LNCaP clone FGC (cell line): Measurements from ENCODE around the gene WDR37.

Source experiments
- DNase-seq: peaks from one replicate; pipeline ENCODE4 v3.0.0-alpha.2; 2011; ENCODE audit warnings: low read depth
- H3K4me3 ChIP-seq: 2 replicates; pipeline ENCODE4 v1.5.1; 2011; ENCODE audit warnings: mild to moderate bottlenecking, low read depth, low read length, control low read depth
- CTCF ChIP-seq: IDR thresholded peaks from 2 replicates; pipeline ENCODE4 v1.5.1; 2012; ENCODE audit warnings: mild to moderate bottlenecking; ENCODE audit not compliant: control insufficient read depth, insufficient read depth; ENCODE audit errors: extremely low read depth

Gene WDR37

DNA sequence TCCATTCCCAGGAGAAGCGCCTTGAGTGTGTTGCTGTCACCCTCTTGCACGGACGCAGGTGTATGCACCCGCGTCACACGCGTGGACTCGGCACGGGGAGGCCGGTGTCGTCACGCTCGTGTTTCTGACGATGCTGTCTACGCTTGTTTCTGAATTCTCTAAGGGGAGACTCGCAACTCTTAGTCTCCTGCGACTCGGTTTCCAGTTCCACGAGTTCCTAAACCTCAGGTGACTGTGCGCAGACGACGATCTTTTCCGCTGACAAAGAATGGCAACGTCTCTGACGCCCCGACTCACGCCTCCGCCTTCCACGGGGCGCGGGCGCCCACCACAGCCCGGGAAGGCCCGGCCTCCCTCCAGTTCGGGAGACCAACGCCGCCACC lies 7.8 kb upstream of the WDR37 start:
- peak overlapping the region; percentile 81 for H3K4me3 ChIP-seq
- DNase-seq = no peak
- no peak for TF ChIP-seq CTCF

GRCh38 chr10:1048732-1049424 lies 7.3 kb upstream of the WDR37 start, which contains the start of gene IDI1:
Gene IDI1, minus strand, starts transcription at chr10:1049119. Its CDS starts 116 bp downstream, at chr10:1049003.
- no peak for TF ChIP-seq CTCF
- H3K4me3 ChIP-seq = peak within 1 kb of the TSS; percentile 81
- DNase-seq = peak; percentile 95

DNA sequence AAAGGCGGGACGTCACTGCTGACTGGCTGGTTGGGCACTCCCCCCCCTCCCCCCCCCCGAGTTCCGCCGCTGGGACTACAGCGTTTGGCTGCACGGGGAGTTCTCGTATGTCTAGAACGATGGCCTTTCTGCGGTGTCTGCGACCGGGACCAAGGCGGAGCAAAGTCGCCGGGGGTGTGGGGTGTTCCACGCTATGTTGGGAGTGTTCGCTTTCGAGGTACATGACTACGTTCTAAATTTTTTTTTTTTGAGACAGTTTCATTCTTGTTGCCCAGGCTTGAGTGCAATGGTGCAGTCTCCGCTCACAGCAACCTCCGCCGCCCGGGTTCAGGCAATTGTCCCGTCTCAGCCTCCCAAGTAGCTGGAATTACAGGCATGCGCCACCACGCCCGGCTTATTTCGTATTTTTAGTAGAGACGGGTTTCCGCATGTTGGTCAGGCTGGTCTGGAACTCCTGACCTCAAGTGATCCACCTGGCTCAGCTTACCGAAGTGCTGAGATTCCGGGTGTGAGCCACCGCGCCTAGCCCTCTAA lies 6.7 kb upstream of the WDR37 start:
- TF ChIP-seq CTCF = no peak
- H3K4me3 ChIP-seq = peak overlapping the region; percentile 81
- no peak for DNase-seq

GRCh38 chr10:1050145-1050544 lies 6.0 kb upstream of the WDR37 start:
- no peak for DNase-seq
- H3K4me3 ChIP-seq = peak overlapping the region; percentile 81
- TF ChIP-seq CTCF = no peak

DNA sequence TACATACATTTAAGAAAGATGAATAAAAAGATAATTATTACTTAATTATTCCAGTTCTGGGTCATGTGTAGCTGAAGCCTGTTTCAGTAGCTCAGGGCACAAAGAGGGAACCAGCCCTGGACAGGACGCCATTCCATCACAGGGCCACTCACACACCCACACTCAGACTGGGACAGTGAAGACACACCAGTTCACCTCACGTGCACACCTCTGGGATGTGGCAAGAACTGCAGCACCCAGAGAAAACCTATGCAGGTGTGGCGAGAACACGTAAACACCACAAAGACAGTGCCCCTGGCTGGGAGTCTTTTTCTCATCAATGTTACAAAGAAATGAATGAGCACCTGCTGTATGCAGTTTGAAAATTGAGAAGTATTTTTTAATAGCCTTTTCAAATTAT lies 5.6 kb upstream of the WDR37 start:
- peak overlapping the region; percentile 81 for H3K4me3 ChIP-seq
- DNase-seq = no peak
- TF ChIP-seq CTCF = no peak

GRCh38 chr10:1054684-1055083 lies 1.5 kb upstream of the WDR37 start:
- peak overlapping the region; percentile 93; the same call in 1 of the 2 replicates for H3K4me3 ChIP-seq
- DNase-seq = no peak
- no peak for TF ChIP-seq CTCF
